GM19324 (cell line): Measurements from ENCODE around the gene COL23A1.

Experiments
- ATAC-seq: cut with Tn5 transposase; IDR thresholded peaks from one replicate; pipeline ENCODE4 v1.9.1; 2021; ENCODE audit warnings: mild to moderate bottlenecking, moderate library complexity; ENCODE audit not compliant: unreplicated experiment, low FRiP score

Gene COL23A1

GRCh38 chr5:178298283-178298807, 291.8 kb downstream of the COL23A1 start:
- no peak for ATAC-seq

GRCh38 chr5:178297751-178298150, 292.4 kb downstream of the COL23A1 start:
- ATAC-seq: no peak

- no peak for ATAC-seq
These were observed 294.1 kb downstream of the COL23A1 start for GRCh38 chr5:178296066-178296465.

GRCh38 chr5:178295589-178295988, 294.6 kb downstream of the COL23A1 start:
- ATAC-seq: no peak

- ATAC-seq: no peak
These were observed 296.4 kb downstream of the COL23A1 start for GRCh38 chr5:178293815-178294214.

GRCh38 chr5:178293400-178293799, 296.8 kb downstream of the COL23A1 start:
- ATAC-seq: no peak

GRCh38 chr5:178292826-178293205, 297.4 kb downstream of the COL23A1 start:
- no peak for ATAC-seq

GRCh38 chr5:178291969-178292825, 298.0 kb downstream of the COL23A1 start:
- ATAC-seq: no peak

GRCh38 chr5:178291161-178291561, 299.0 kb downstream of the COL23A1 start:
- no peak for ATAC-seq

GRCh38 chr5:178290376-178290775, 299.8 kb downstream of the COL23A1 start:
- ATAC-seq: no peak

GRCh38 chr5:178289438-178289837, 300.8 kb downstream of the COL23A1 start:
- ATAC-seq: no peak

GRCh38 chr5:178288401-178289368, 301.5 kb downstream of the COL23A1 start:
- ATAC-seq: no peak

GRCh38 chr5:178287791-178288105, 302.4 kb downstream of the COL23A1 start:
- no peak for ATAC-seq

- ATAC-seq: no peak
These were observed 303.0 kb downstream of the COL23A1 start for GRCh38 chr5:178287091-178287790.

- no peak for ATAC-seq
These were observed 303.7 kb downstream of the COL23A1 start for GRCh38 chr5:178286226-178287090.

- no peak for ATAC-seq
These were observed 304.6 kb downstream of the COL23A1 start for GRCh38 chr5:178285399-178286225.

- no peak for ATAC-seq
These were observed 305.2 kb downstream of the COL23A1 start for GRCh38 chr5:178284996-178285395.

- no peak for ATAC-seq
These were observed 306.0 kb downstream of the COL23A1 start for GRCh38 chr5:178284093-178284675.
